HepG2 (cell line): ENCODE data around the gene ACBD5.

Experiments
- CBX2 ChIP-seq, 2 experiments: fragments of 200-600 bp in 1 of 2; sonication (generic); formaldehyde crosslinking in 1 of 2; IDR thresholded peaks; 2 replicates each; pipeline versions ENCODE4 v1.7.0 to v1.8.1; 2018 to 2022; ENCODE audit warnings: low read depth in 2 of 2, low read length in 1 of 2, mild to moderate bottlenecking in 1 of 2, missing genetic modification reagents in 1 of 2
- HNF4G ChIP-seq, 2 experiments: sonication (generic) in 1 of 2; formaldehyde crosslinking in 1 of 2; IDR thresholded peaks; 2 replicates each; pipeline versions ENCODE4 v1.4.0 to v1.6.1; 2011 to 2020; ENCODE audit warnings: borderline replicate concordance in 2 of 2, low read depth in 2 of 2, mild to moderate bottlenecking in 2 of 2, low read length in 1 of 2, missing genetic modification reagents in 1 of 2, moderate library complexity in 1 of 2
- MBNL3 ChIP-seq: fragments of 250-450 bp; sonication (Bioruptor Pico); conservative IDR thresholded peaks from 2 replicates; pipeline ENCODE4 v1.8.0; 2022; ENCODE audit warnings: mild to moderate bottlenecking, inconsistent platforms
- NR2C2 ChIP-seq: sonication (generic); formaldehyde crosslinking; IDR thresholded peaks from 2 replicates; pipeline ENCODE4 v1.4.0; 2020; ENCODE audit warnings: missing genetic modification reagents, mild to moderate bottlenecking, moderate library complexity, borderline replicate concordance
- PATZ1 ChIP-seq: sonication (generic); formaldehyde crosslinking; IDR thresholded peaks from 2 replicates; pipeline ENCODE4 v1.4.0; 2020; ENCODE audit warnings: missing genetic modification reagents
- SAFB2 ChIP-seq: sonication (generic); formaldehyde crosslinking; IDR thresholded peaks from 2 replicates; pipeline ENCODE4 v1.5.1; 2020; ENCODE audit warnings: missing genetic modification reagents, low read depth, mild to moderate bottlenecking, borderline replicate concordance
- TAF15 ChIP-seq: fragments of 200-400 bp; formaldehyde crosslinking; IDR thresholded peaks from one replicate; pipeline ENCODE4 v1.6.1; 2018; ENCODE audit warnings: mild to moderate bottlenecking, low read depth, low read length; ENCODE audit not compliant: poor library complexity, severe bottlenecking
- ZBTB2 ChIP-seq: sonication (generic); formaldehyde crosslinking; IDR thresholded peaks from 2 replicates; pipeline ENCODE4 v1.8.0; 2022; ENCODE audit warnings: low read depth, missing genetic modification reagents
- ZBTB44 ChIP-seq: sonication (generic); formaldehyde crosslinking; IDR thresholded peaks from 2 replicates; pipeline ENCODE4 v1.4.0; 2020; ENCODE audit warnings: missing genetic modification reagents
- ZNF12 ChIP-seq: sonication (generic); formaldehyde crosslinking; IDR thresholded peaks from 2 replicates; pipeline ENCODE4 v1.5.0; 2020; ENCODE audit warnings: missing genetic modification reagents

DNA sequence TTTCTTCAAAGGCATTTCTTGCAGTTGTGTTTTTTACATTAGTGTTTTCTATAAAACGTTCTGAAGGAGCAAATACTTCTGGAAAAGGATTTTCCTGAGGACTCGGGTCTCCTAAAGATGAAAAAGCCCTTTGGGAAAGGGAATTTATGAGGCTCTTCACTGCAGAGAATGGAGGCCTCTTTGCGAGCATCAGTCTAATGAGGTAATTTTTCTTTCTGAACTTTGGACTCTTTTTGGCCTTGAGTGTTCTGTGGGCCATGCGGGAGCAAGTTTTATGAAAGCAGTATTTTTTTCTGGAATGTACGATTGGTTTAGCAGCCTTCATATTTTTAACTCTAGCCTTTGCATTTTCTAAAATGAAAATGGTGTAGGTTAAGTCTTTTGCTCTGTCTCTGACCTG is 6.4 kb upstream of the ACBD5 start:
- TF ChIP-seq TAF15 (no peak), SAFB2 (CRISPR knock-in tag) (no peak), PATZ1 (CRISPR knock-in tag) (no peak), MBNL3 (CRISPR knock-in tag) (no peak), ZBTB44 (CRISPR knock-in tag) (no peak), CBX2 (IDR thresholded peaks at IDR 0.05; ENCODE audit: low read depth, low read length) (no peak), CBX2 (CRISPR knock-in tag; IDR thresholded peaks at IDR 0.05; ENCODE audit: low read depth) (no peak), HNF4G (IDR thresholded peaks at IDR 0.05; ENCODE audit: borderline replicate concordance, low read depth, low read length) (no peak), HNF4G (CRISPR knock-in tag; IDR thresholded peaks at IDR 0.05; ENCODE audit: borderline replicate concordance, low read depth) (no peak), ZBTB2 (no peak), ZNF12 (no peak), NR2C2 (no peak)
